Epithelial cell of esophagus (primary cell): Measurements from ENCODE around the gene ASB18.

Experiments
- DNase-seq: peaks from one replicate; pipeline ENCODE4 v3.0.0; 2010; ENCODE audit warnings: low read depth
- H3K4me3 ChIP-seq: 2 replicates; pipeline ENCODE4 v1.5.1; 2011; ENCODE audit warnings: mild to moderate bottlenecking, low read length, control low read depth
- TF ChIP-seq, protein P1 (sequence below): IDR thresholded peaks from 2 replicates; pipeline ENCODE4 v1.5.1; 2011; ENCODE audit warnings: low read depth, mild to moderate bottlenecking, low read length, control low read depth, inconsistent platforms; ENCODE audit not compliant: insufficient read depth; ENCODE audit errors: missing control alignments

ASB18 gene

DNA sequence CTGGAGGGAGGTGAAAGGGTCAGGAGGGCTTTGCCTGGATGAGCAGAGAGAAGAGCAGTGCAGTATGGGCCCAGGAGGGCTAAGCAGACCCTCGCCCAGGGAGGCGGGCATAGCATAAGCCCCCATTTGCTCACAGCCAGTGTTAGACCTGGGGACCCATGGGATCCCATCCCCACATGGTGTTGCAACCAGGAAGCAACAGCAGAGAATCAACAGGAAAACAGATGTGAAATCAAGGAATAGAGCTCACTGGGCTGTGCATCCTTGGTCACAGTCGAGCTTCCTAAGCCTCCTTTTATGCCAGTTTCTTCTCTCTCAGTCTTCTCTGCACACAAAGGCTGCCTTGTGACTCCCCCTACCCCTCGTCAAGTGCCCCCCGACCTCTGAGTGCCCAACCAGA, 19.9 kb downstream of the ASB18 start:
- TF ChIP-seq, protein P1, sequence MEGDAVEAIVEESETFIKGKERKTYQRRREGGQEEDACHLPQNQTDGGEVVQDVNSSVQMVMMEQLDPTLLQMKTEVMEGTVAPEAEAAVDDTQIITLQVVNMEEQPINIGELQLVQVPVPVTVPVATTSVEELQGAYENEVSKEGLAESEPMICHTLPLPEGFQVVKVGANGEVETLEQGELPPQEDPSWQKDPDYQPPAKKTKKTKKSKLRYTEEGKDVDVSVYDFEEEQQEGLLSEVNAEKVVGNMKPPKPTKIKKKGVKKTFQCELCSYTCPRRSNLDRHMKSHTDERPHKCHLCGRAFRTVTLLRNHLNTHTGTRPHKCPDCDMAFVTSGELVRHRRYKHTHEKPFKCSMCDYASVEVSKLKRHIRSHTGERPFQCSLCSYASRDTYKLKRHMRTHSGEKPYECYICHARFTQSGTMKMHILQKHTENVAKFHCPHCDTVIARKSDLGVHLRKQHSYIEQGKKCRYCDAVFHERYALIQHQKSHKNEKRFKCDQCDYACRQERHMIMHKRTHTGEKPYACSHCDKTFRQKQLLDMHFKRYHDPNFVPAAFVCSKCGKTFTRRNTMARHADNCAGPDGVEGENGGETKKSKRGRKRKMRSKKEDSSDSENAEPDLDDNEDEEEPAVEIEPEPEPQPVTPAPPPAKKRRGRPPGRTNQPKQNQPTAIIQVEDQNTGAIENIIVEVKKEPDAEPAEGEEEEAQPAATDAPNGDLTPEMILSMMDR: no peak
- no peak overlapping the region for H3K4me3 ChIP-seq

DNA sequence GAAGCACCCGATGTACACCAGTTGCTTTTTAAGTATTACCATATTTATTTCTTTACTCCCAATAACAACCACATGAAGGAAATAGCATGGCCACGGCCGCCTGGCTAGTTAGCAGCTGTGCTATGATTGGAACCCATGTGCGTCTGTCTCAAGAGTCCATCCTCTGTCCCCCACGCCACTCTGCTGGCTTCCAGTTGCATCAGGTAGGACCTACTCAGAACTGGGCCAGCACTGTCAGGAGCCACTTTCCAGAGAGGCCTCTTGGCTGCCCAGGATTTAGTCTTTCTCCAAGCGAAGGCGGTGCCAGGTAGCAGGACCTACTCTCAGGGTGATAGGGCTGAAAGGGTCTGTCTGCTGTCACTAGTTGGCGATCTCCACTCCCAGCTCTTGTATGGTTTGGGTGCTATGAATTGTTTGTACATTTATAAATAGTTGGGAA, 22.1 kb downstream of the ASB18 start:
- H3K4me3 ChIP-seq: no peak overlapping the region
- no peak for DNase-seq
- TF ChIP-seq, protein P1: no peak

More for the DNA sequence above, 19.9 kb downstream of the ASB18 start:
- no peak for DNase-seq

DNA sequence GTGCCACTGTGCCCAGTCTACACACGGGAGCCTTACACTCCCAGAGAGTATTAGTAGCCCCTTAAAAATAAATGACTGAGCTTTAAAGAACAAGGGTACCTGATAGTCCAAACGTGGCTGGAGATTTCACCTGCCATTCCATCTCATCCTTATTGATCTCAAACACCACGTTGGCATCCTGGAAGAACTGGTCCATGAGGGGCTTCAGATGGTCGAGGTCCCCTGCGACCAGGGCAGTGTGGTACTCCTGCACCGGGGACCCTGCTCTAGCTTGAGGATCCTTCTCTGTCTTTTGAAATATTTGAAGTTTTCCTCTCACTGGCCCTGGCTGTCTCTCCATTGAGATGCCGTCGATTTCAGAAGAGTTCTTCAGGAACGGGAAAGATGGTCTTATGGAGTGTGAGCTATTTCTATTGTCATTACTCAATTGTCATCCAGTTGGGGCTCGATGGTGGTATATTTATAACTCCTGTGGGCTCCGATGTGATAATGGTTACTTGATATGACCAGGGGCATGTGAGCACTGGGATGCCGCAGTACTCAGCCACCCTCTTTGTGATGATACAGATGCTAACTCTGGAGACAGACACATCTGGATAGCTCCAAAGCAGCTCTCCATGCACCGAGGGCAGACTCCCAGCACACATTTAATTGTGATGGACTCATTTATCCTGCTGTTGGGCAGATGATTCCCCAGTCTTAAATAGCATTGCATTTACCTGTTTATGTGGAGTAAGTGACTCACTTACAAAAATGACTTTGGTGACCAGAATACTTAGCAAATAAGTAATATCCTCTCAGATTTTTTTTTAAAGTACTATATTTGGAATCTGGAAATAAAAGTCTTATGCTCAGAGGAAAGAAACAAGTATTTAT, 22.8 kb downstream of the ASB18 start:
- TF ChIP-seq, protein P1: no peak

DNA sequence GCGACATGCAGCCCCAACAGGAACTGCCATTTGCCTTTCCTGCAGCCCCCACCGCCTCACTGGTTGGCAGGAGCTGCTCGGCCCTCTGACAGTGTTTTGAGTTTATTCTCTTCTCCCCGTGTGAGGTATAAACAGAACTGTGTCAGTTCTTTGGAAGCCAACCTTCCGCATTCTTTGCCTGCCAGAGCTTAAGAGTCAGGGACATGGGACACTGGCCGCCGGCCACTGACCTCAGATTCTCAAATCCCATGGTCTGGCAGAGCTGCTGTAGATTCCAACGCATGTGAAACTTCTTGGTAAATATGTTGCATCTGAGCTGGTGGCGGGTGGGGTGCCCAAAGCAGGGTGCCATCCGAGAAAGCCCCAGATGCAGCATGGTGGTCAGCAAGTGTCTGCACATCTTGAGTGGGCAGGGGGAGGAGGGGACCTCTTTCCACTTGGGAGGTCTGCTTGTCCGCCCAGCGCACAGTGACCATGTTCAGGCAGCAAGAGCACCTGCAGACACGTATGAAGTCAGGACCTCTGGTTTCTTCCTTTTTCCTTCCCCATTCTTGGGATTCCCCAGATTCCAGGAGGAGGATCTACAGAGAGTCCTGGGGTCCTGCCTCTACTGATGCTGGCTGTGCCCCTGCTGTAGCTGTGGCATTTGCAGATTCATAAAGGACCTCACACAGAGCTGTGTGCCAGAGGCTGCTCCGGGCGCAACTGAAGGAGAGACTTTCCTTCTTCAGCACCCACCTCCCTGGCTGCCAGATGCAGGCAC, 23.8 kb downstream of the ASB18 start:
- TF ChIP-seq, protein P1: no peak
- no peak overlapping the region for H3K4me3 ChIP-seq
- DNase-seq: no peak

More for the DNA sequence above, 22.8 kb downstream of the ASB18 start:
- H3K4me3 ChIP-seq: no peak overlapping the region
- no peak for DNase-seq

DNA sequence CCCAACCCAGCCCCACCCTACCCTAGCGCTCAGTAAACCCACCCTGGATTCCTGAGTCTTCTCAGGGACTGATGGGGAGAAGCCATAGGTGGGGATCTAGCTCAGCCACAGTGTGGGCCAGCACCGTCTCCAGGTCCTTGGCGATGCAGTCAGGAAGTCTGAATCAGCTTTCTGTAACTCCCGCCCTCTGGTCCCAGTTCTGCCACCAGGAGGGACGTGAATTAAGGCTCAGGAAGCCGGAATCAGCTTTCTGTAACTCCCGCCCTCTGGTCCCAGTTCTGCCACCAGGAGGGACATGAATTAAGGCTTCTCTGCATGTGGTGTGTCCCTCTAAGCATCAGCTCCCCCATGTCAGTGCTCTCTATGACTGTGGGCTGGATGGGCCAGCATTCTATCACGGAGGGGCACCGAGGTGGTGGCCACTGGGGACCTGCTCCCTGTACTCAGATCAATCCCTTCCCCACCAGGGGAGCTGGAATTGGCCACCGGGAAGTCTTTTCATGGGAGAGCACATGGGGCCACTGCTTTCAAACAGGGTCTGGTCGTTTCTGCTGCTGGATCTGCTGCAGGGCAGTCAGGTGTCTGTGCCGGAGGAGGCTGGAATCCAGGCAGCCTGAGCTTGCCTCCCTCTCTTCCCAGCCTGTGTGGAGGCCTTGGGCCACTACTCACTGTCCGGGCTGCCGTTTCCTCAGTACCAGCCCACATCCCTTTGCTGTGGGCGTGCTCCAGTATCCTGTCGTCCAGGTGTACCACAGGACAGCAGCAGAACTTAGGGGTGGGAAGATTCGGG, 24.7 kb downstream of the ASB18 start:
- DNase-seq: no peak
- TF ChIP-seq, protein P1: no peak
- H3K4me3 ChIP-seq: no peak overlapping the region

DNA sequence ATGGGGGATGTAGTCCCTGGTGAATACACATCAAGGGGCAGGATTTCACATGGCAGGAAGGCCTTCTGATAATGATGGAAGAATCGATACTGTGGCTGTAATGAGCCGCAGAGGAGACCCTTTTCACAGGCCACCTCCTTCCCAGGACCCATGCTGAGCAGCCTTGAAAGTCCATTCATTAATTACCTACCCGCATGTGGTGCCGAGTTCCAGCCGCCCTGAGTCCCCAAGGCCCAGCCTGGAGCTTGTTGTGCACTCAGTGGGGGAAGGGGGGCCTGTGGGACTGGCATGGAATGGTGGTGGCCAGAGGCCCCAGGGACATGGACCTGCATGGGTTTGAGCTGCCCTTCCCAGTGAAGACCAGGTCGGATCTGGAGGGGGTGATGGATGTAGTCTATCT, 25.5 kb downstream of the ASB18 start:
- H3K4me3 ChIP-seq: no peak overlapping the region
- no peak for DNase-seq
- TF ChIP-seq, protein P1: no peak
